Choroid plexus epithelial cell (primary cell): ENCODE results near the gene MAPK4.
"Not testable (repeated sequence)": the region's sequence is repeated elsewhere in the genome, so short reads cannot be mapped to it uniquely, and the experiment has no call there.

ENCODE experiments used
- DNase-seq: peaks from one replicate; pipeline ENCODE4 v3.0.0-alpha.2; 2010; ENCODE audit warnings: low read depth
- H3K4me3 ChIP-seq: 2 replicates; pipeline ENCODE4 v1.5.1; 2011; ENCODE audit warnings: low read depth, mild to moderate bottlenecking, control low read depth, low read length, moderate library complexity
- TF ChIP-seq, protein P1 (sequence below): conservative IDR thresholded peaks from 2 replicates; pipeline ENCODE4 v1.5.1; 2011; ENCODE audit warnings: low read depth, mild to moderate bottlenecking, control low read depth, inconsistent platforms, low read length, moderate library complexity

Gene MAPK4

DNA sequence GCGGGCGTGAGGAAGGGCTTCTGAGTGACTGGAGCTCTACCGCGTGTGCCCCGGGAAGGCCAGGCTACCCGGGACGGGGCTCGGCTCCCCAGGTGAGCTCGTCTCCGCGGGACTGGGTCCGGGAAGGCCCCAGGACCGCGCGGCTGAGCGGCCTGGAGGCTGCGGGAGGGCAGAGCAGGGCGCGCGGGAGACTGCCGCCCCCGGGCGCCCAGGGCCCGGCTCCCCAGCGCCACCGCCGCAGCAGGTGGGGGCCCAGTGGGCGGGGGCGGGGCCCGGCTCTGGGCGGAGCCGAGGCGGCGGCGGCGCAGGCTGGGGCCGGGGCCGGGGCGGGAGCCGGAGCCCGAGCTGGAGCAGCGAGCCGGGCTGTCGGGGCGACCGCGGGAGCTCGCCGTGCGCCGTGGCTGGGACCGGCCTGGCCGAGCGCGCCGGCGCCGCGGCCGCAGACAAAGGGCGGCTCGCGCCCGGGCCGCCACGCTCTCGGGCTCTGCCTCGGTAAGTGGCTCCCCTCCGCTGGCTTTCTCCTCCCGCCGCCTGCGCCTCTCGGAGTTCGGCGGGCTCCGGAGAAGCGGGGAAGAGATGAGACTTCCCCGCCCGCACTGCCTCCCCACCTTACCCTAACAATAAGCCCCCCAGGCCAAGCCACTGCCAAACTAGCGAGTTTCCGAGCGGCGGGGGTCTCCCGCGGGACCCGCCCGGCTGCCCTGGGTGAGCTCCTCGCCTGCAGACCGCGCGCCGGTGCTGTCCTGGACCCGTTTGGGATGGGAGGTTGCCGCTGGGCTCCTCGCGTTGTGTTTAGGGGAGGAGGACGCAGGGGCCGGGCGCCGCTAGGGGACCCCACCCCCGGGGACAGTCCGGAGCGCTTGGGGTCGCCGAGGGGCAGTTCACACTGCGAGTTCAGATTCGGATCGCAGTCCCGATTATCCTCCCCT lies at the start of gene MAPK4:
TSS of gene MAPK4 (plus strand) at position 336 of the 929 bp plus-strand sequence. CDS start 103,872 bp downstream, outside the sequence.
- peak; percentile 33 for DNase-seq
- peak within 1 kb of the TSS; percentile 44 for H3K4me3 ChIP-seq
- TF ChIP-seq, protein P1, sequence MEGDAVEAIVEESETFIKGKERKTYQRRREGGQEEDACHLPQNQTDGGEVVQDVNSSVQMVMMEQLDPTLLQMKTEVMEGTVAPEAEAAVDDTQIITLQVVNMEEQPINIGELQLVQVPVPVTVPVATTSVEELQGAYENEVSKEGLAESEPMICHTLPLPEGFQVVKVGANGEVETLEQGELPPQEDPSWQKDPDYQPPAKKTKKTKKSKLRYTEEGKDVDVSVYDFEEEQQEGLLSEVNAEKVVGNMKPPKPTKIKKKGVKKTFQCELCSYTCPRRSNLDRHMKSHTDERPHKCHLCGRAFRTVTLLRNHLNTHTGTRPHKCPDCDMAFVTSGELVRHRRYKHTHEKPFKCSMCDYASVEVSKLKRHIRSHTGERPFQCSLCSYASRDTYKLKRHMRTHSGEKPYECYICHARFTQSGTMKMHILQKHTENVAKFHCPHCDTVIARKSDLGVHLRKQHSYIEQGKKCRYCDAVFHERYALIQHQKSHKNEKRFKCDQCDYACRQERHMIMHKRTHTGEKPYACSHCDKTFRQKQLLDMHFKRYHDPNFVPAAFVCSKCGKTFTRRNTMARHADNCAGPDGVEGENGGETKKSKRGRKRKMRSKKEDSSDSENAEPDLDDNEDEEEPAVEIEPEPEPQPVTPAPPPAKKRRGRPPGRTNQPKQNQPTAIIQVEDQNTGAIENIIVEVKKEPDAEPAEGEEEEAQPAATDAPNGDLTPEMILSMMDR: no peak

DNA sequence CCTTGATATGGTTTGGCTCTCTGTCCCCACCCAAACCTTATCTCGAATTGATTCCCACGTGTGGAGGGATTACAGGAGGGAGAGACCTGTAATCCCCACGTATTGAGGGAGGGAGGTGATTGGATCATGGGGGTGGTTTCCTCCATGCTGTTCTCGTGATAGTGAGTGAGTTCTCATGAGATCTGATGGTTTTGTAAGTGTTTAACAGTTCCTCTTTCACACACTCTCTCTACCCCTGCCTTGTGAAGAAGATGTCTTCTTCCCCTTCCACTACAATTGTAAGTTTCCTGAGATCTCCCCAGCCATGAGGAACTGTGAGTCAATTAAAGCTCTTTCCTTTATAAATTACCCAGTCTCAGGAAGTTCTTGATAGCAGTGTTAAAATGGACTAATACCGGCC lies 42.6 kb upstream of the MAPK4 start:
- not testable (repeated sequence) for DNase-seq, H3K4me3 ChIP-seq

DNA sequence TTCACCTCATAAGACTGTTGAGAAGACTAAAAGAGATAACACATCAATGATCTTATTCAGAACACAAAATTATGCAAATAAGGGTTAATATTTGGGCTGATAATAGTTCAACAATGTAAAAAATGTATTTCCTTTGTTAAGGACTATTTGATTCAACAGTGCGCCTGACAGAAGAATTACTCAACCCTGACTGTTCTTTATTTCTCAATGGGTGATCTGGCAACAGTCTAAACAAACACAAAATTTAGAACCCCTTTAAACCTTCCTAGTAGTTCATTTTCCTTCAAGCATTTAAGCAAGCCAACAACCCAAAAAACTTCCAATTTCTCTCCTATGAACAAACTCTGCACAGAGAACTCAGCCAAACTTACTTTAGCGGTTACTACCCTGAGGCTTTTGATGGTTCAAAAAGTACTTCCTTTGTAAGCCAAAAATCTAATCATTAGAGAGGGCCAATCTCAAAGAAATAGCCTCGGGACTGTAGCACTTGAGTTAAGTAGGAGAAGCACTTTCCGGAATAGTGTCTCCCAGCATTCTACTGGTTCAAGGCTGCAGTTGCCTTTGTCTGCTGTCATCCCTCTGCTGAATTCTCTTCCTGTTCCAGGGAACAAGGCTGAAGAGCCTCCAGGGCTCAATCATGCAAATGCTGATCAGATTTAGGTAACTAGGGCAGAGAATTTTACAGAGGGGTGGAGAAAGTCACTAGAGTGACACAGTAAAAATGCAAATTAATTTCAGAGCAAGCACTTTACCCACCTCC lies 40.9 kb upstream of the MAPK4 start:
- peak; percentile 28 for DNase-seq
- TF ChIP-seq, protein P1: no peak
- no peak overlapping the region for H3K4me3 ChIP-seq

DNA sequence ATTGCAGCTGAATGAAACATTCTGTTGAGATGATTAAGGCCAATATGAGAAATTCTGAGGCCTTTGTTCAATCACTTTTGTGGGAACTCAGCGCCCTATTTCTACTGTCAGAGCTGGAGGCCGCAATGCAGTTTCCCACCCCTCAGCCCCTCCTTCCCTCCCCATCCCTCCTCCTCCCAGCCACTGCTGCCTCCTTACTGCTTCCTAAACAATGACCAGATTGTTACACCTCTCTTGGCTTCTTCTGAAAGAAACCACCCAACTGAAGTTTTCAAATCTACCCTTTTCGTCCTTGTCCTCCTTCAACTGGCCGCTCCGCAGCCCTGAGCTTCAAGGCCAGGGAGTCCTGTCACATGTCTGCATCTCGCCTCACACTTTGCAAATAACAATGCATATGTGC lies 36.7 kb upstream of the MAPK4 start:
- DNase-seq: no peak
- no peak overlapping the region for H3K4me3 ChIP-seq
- TF ChIP-seq, protein P1: no peak

DNA sequence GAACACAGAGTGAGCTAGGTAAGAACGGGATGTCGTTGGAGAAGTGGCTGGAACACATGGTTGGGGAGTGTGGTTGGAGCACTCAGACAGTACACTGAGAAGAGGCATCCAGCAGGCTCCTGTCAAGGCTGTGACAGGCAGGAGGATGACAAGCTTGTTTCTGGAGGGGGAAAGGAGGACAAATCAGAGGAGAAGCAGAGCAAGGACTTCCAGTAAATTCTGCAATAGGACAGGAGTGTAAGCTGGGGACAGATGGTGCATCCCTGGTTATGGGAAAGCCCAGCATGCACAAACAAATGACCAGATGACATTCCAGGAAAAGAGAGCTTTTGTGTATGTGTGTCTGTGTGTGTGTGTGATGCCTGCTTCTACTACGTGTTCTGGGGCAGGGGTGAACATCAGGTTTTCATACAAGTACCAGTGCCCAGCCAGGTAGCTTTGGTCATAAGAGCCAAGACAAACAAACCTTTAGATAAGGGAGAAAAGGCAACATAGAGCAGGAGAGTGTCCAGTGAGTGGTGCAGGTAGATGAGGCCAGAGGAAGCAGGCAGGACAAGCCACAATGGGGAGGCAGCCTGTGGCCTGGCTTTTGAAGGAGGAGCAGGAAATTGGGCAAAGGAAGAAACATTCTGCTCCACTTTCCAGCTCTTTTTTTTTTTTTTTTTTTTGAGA lies 32.1 kb upstream of the MAPK4 start:
- TF ChIP-seq, protein P1: no peak
- no peak for DNase-seq
- no peak overlapping the region for H3K4me3 ChIP-seq

DNA sequence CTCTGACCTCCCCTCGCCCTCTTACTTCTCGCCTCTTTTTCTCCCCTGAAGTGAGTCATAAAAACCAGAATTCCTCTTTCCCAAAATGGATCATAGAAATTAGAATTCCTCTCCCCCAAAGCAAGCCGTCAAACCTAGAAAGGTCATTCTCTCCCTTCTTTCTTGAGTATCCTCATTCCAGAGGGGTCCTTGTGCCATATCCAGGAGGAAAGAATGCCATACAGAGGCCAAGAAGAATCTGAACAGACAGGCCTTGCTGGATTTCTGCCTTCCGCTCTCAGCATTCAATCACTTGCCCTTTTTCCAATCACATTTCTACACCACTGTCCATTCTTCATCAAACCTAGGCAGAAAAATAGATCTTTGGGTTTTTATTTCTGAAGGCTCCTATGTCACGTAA lies 31.1 kb upstream of the MAPK4 start:
- no peak overlapping the region for H3K4me3 ChIP-seq
- TF ChIP-seq, protein P1: no peak
- DNase-seq: no peak

DNA sequence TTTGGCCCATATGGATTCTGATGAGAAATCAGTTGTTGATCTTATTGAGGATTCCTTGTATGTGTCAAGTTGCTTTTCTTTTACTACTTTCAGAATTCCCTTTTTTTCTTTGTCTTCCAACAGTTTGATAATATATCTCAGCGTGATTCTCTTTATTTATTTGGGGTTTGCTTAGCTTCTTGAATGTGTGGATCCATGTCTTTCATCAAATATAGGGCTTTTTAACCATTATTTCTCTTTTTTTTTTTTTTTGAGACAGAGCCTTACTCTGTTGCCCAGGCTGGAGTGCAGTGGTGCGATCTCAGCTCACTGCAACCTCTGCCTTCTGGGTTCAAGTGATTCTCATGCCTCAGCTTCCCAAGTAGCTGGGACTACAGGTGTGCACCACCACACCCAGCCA lies 26.1 kb upstream of the MAPK4 start:
- DNase-seq, H3K4me3 ChIP-seq: not testable (repeated sequence)

DNA sequence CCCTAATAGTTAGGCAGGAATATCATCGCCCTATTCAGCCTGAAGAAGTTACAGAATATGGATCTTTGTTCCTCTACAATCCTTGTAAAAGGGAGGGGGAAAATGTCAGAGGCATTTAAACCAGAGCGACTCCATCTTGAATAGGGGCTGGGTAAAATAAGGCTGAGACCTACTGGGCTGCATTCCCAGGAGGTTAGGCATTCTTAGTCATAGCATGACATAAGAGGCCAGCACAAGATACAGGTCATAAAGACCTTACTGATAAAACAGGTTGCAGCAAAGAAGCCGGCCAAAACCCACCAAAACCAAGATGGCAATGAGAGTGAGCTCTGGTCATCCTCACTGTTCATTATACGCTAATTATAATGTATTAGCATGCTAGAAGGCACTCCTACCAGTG lies 15.4 kb upstream of the MAPK4 start:
- not testable (repeated sequence) for H3K4me3 ChIP-seq, DNase-seq
